HG02798 (cell line): Measurements from ENCODE around the gene ZMYND19.
"Not testable (repeated sequence)": the region's sequence is repeated elsewhere in the genome, so short reads cannot be mapped to it uniquely, and the experiment has no call there.

ENCODE experiments used
- ATAC-seq: cut with Tn5 transposase; IDR thresholded peaks from one replicate; pipeline ENCODE4 v1.9.1; 2021; ENCODE audit warnings: mild to moderate bottlenecking; ENCODE audit not compliant: unreplicated experiment, poor library complexity

Gene ZMYND19

DNA sequence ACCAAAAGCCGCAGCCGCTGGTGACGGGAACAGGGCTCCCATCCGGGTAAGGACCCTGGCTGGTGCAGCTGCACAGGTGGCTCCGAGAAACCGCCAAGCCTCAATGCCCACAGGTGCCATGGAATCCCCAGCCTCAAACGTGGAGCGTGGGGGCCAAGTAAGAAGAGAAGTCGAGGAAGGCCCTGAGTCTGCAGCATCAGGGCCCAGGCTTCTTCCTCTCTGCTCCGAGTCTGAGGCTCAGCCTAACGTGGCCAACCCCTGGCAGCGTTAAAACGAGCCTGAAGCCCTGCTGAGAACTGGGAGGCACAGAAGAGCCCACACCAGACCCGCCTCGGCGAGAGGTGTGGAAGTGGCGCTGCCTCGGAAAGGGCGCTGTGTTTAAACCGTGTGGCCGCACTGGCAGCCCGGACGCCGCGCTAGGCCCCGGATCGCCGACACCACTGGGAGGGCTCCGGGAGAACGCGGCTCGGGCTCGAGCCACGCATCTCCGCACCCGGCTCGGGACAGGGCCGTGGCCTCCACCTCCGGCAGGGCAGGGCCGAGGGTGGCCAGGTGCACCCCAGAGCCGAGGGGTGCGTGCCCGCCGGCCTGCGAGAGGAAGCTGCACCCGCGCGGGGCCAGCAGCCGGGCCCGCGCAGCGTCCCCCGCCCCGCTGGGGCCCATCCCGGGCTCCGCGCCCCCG lies 730 bp downstream of the ZMYND19 start:
- ATAC-seq = peak; percentile 7

DNA sequence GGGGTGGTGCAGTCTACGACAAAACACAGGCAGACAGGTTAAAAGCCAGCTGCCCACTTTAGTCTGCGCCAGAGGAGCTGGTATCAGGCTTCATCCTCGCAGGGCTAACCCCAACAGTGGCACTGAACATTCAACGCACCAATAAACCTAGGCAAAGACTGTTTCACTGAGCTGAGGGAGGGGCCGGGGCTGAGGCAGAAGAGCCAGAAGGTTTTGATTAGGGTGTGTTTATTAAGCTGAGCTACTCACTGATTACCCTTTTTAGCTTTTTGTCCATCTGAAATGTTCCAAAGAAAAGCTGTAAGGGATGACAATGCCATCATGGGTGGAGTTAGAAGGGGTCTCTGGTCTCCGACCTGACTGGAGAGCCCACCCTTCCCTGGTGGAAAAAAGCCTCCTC lies 1.4 kb downstream of the ZMYND19 start:
- ATAC-seq = no peak

DNA sequence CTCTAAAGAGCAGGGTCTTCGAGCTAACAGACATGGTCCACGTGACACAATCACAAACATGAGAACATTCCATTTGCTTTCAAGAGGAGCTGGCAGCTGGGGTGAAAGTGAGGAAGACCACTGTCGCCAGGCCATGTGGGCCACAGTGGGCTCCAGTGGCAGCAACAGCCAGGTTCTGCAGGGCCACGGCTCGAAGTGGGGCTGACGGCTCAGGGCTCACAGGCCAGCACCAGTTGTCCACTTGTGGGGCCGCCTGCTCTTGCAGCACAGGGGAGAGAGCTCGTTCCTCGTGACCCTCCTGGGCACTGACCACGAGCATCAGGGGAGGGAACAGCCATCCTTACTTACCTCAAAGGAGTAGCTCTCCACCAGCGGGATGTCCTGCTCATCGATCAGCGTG lies 2.0 kb downstream of the ZMYND19 start:
- ATAC-seq = no peak

GRCh38 chr9:137586854-137587253 lies 3.5 kb downstream of the ZMYND19 start:
- ATAC-seq = no peak

- ATAC-seq = no peak
These were observed 6.4 kb downstream of the ZMYND19 start for GRCh38 chr9:137583957-137584356.

GRCh38 chr9:137583347-137583746 lies 7.0 kb downstream of the ZMYND19 start:
- no peak for ATAC-seq

DNA sequence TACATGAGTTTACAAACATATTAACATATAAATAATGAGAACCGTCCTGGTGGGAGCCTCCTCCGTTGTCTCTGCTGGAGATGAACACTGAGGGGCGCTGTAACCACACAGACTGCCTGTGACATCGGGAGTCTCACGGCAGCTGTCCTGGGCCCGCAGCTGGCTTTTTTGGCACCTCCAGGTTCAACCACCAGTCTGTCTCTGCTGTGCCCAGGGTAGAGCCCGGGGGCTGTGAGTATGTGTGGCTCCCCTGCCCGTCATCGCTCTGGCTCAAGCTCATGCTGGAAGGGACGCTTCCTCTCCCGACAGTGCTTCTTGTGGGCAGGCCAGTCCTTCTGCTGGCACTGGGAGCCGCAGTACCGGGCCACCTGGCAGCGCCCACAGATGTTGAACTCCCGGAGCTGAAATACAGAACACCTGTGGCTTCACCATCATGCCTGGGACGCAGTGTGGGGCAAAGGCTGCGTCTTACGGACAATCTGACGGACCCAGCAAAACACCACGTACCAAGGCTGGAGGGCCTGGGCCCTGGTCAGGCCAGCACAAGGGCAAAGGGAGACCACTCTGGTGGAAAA lies 7.9 kb downstream of the ZMYND19 start:
- ATAC-seq = no peak

DNA sequence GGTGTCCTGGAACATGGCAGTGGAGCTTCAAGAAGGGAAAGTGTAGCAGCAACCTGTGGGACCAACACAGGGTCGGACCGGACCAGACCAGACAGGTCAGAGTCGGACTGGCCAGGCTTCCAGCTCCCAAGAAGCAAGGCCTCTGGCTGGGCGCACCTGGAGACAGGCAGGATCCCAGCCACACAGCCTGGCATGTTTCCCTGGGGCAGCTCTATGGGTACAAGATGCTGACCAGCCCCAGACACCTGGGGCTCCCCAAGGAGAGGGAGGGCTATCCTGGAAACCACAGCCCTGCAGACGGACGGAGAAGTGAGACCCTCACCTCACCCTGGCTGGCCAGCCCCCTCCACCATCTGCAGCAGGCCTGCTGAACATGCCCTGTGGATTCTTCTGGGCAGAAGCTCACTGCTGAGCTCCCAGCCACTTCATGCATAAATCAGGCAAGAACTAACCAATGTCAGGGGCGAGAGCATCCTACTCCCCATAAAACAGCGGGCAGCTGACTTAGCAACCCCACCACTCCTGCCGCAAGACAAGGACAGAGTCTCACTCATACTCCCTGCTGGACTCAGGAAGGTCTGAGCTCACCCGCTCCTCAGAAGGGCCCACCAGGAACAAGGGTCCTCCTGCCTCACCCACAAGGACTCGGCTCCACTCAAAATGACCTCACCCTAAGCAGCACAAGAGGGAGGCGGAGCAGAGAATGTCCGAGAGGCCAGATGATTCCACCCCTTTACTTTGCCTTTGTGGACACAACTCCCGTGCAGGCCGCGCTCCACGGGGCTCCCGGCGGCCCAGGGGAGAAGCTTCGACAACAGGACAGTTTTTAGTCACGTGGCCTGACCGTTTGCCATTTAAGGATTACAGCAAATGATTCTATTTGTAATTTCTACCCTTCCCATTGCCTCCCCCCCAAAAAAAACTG lies 8.7 kb downstream of the ZMYND19 start:
- no peak for ATAC-seq

- ATAC-seq = no peak
These were observed 9.4 kb downstream of the ZMYND19 start for GRCh38 chr9:137580954-137581322.

DNA sequence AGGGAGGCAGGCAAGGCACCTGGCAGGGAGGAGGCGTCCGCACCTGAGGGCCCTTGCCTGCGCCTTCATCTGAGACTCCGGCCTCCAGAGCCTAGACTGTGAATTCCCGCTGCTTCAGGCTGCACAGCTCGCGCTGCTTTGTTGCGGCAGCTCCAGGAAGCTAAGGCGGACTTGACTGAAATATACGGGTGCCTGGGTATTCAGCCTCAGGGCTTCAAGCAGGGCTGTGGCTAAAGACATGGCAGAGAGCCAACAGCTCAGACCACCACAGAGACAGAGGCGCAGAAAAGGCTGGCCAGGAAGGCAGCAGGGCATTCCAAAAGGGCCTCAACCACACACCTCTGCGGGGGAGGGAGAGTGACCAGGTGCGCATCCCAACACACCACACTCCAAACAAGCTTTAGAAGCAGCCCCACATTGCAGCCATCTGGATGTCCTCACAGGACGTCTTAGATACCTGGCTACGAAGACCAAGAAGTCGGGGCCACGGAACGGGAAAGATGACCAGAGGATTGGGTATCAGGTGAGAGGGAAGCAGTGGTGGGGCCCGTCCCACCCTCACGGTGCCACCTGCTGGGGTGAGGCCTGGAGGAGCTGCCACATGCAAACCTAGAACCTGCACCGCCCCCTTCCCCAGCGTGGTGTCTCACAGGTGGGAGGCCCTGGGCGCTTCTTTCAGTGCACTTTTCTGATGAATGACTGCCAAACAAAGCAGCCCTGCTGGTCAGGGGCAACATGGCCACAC lies 9.9 kb downstream of the ZMYND19 start:
- ATAC-seq = no peak

GRCh38 chr9:137579259-137579604 lies 11.1 kb downstream of the ZMYND19 start:
- ATAC-seq = no peak

- peak; percentile 92 for ATAC-seq
These were observed 11.6 kb downstream of the ZMYND19 start, which contains the start of gene DPH7 for GRCh38 chr9:137578518-137579258. Gene DPH7 (minus strand): TSS chr9:137578925. CDS start chr9:137578777, 148 bp downstream.

DNA sequence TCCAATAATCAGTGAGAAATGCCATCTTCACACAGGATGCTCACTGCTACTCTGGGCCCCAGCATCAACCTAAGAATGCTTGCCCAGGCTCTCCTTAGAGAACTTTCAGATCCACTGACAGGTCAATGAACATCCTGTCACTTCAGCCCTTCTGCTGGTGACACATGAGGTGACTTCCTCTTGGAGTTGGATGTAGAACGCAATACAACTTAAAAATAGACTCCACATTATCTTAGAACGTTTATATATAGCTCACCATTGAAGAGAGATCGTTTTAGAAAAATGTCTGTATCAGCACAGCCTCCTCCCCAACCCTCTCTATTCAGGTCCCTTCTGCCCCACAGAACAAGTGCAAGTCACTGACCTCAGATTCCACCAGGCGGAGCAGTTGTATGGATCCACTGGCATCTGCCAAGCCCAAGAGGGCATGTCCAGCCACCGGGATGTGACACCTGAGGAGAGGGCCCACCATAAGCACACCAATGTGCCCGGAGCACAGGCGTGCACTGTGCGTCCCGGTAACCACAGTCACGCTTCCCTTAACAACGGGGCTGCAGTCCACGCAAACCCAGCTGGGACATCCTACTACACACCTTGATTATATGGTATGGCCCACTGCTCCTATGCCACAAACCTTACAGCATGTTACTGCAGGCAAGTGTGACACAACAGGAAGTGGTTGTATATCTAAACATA lies 14.4 kb downstream of the ZMYND19 start:
- ATAC-seq = no peak

DNA sequence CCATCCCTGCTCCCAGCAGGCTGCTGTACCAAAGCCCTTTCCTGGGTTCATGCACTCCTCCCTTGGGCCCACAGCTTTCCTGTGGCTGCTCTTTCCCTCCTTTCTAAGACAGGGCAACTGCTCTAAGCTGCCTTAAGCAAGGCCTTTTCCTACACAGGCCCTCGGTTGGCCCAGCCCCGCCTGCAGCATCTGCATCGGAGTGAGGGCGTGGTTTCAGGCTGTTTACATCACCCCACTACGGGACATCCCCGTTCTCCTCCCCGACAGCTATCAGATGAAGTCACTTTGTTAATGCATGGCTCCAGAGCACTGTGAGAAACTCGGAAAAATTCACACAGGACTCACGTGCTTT lies 15.0 kb downstream of the ZMYND19 start:
- ATAC-seq = no peak

- ATAC-seq = no peak
These were observed 16.1 kb downstream of the ZMYND19 start for GRCh38 chr9:137574192-137574591.

- ATAC-seq = no peak
These were observed 19.7 kb downstream of the ZMYND19 start for GRCh38 chr9:137570566-137570965.

GRCh38 chr9:137569609-137570203 lies 20.6 kb downstream of the ZMYND19 start:
- ATAC-seq = no peak

GRCh38 chr9:137568445-137568844 lies 21.9 kb downstream of the ZMYND19 start:
- ATAC-seq = not testable (repeated sequence)

- ATAC-seq = no peak
These were observed 25.4 kb downstream of the ZMYND19 start for GRCh38 chr9:137564817-137565411.
